B cell (primary cell): ENCODE results near the gene FOXA3. TPM values are rescaled to one million over a fixed set of nuclear protein-coding genes. Genes with fewer than 3 reads are reported as not detected.

Experiments
- ATAC-seq: fragments of 200-7000 bp; cut with Tn5 transposase; one replicate; pipeline ENCODE4 v1.10.0; 2021; ENCODE audit warnings: low read depth, mild to moderate bottlenecking, moderate number of reproducible peaks, moderate library complexity
- CTCF ChIA-PET: fragments of 350-600 bp; sonication (Branson Sonifier 250); formaldehyde crosslinking; loops from one replicate; lab custom pipeline; 2021; ENCODE audit warnings: antibody characterized with exemption, inconsistent platforms; lab: Charles Lee
- POLR2A ChIA-PET: fragments of 350-600 bp; sonication (Branson Sonifier 250); formaldehyde crosslinking; loops from one replicate; lab custom pipeline; 2021; ENCODE audit warnings: antibody characterized with exemption; lab: Charles Lee
- DNase-seq: peaks from one replicate; pipeline ENCODE4 v3.0.0; 2013
- H2AFZ ChIP-seq: 2 replicates; pipeline ENCODE4 v1.6.1; 2012; ENCODE audit warnings: mild to moderate bottlenecking, low read depth, low read length; ENCODE audit not compliant: insufficient read depth, poor library complexity, severe bottlenecking
- H3K27ac ChIP-seq, 2 donors: 1 replicate in 1 of 2; 2 replicates in 1 of 2; pipeline ENCODE4 v1.5.1; 2012 to 2013; ENCODE audit warnings: low read length in 2 of 2, mild to moderate bottlenecking in 2 of 2, moderate library complexity in 1 of 2
- H3K27me3 ChIP-seq, 4 experiments: fragments of 200-600 bp in 1 of 4; sonication (generic) in 1 of 4; replicated peaks in 1 of 4; 1 replicate in 2 of 4; 2 replicates in 2 of 4; pipeline versions ENCODE4 v1.6.1 to v1.7.0; 2013 to 2016; ENCODE audit warnings: low read length in 3 of 4, mild to moderate bottlenecking in 2 of 4, mixed read lengths in 1 of 4, moderate library complexity in 1 of 4; ENCODE audit not compliant: insufficient read depth in 4 of 4, control insufficient read depth in 3 of 4; ENCODE audit errors: control extremely low read depth in 1 of 4
- H3K36me3 ChIP-seq, 2 experiments: replicated peaks in 1 of 2; 1 replicate in 1 of 2; 2 replicates in 1 of 2; pipeline versions ENCODE4 v1.6.1 to v1.7.1; 2013; ENCODE audit warnings: low read length in 1 of 2; ENCODE audit not compliant: insufficient read depth in 2 of 2, control insufficient read depth in 1 of 2; ENCODE audit errors: control extremely low read depth in 1 of 2, extremely low read depth in 1 of 2
- H3K4me1 ChIP-seq, 2 donors: fragments of 200-600 bp in 1 of 2; sonication (generic) in 1 of 2; 1 replicate in 1 of 2; 2 replicates in 1 of 2; pipeline versions ENCODE4 v1.5.1 to v1.6.1; 2013 to 2017; ENCODE audit warnings: low read length in 2 of 2; ENCODE audit not compliant: control insufficient read depth in 2 of 2, insufficient read depth in 2 of 2
- H3K4me2 ChIP-seq: replicated peaks from 2 replicates; pipeline ENCODE3; 2012; ENCODE audit warnings: mild to moderate bottlenecking, low read depth, low read length; ENCODE audit not compliant: poor library complexity, severe bottlenecking
- H3K4me3 ChIP-seq, 5 experiments: fragments of 200-600 bp in 1 of 5; sonication (generic) in 1 of 5; 1 replicate in 3 of 5; 2 replicates in 2 of 5; pipeline versions ENCODE4 v1.5.1 to v1.7.0; 2011 to 2016; ENCODE audit warnings: low read length in 4 of 5, mild to moderate bottlenecking in 4 of 5, low read depth in 2 of 5, control low read depth in 1 of 5, moderate library complexity in 1 of 5; ENCODE audit not compliant: insufficient read depth in 1 of 5; ENCODE audit errors: control extremely low read depth in 1 of 5, extremely low read depth in 1 of 5
- H3K79me2 ChIP-seq: fragments of 200-600 bp; sonication (generic); one replicate; pipeline ENCODE4 v1.6.0; 2016; ENCODE audit warnings: low read length; ENCODE audit not compliant: control insufficient read depth, insufficient read depth
- H3K9ac ChIP-seq: fragments of 200-600 bp; sonication (generic); 2 replicates; pipeline ENCODE4 v1.6.1; 2017; ENCODE audit warnings: mild to moderate bottlenecking, low read length, moderate library complexity
- H3K9me3 ChIP-seq, 3 donors: one replicate each; pipeline versions ENCODE4 v1.6.1 to v1.7.1; 2013; ENCODE audit warnings: low read length in 2 of 3; ENCODE audit not compliant: control insufficient read depth in 2 of 3, insufficient read depth in 1 of 3; ENCODE audit errors: control extremely low read depth in 1 of 3
- H4K20me1 ChIP-seq: 2 replicates; pipeline ENCODE4 v1.6.0; 2012; ENCODE audit warnings: mild to moderate bottlenecking, low read length; ENCODE audit not compliant: insufficient read depth, control insufficient read depth, poor library complexity, severe bottlenecking
- H3K27ac Mint-ChIP-seq: one replicate; pipeline ENCODE4 v1.8.0; 2021; ENCODE audit warnings: mixed read lengths
- H3K27me3 Mint-ChIP-seq: one replicate; pipeline ENCODE4 v1.8.0; 2021; ENCODE audit warnings: mixed read lengths
- H3K4me1 Mint-ChIP-seq: one replicate; pipeline ENCODE4 v1.8.0; 2021; ENCODE audit warnings: mixed read lengths
- H3K4me3 Mint-ChIP-seq: one replicate; pipeline ENCODE4 v1.8.0; 2021; ENCODE audit warnings: mixed read lengths
- H3K9me3 Mint-ChIP-seq: one replicate; pipeline ENCODE4 v1.8.0; 2022; ENCODE audit warnings: mixed read lengths; ENCODE audit not compliant: insufficient read depth
- EZH2 ChIP-seq: IDR thresholded peaks from 2 replicates; pipeline ENCODE4 v1.6.1; 2012; ENCODE audit warnings: borderline replicate concordance, low read depth, mild to moderate bottlenecking, moderate library complexity, low read length; ENCODE audit not compliant: insufficient read depth, poor library complexity, severe bottlenecking
- WGBS: methylation state at CpG from one replicate; pipeline ENCODE4 v1.1.5; 2013; ENCODE audit warnings: missing lambda C conversion rate; ENCODE audit not compliant: insufficient coverage; 5-methylcytosine and 5-hydroxymethylcytosine counted together
- intact Hi-C: fragments of 100-400 bp; cut with micrococcal nuclease; formaldehyde crosslinking; loops from one replicate; pipeline ENCODE4 v1.10.0; 2022
- polyA plus RNA-seq: library from polyadenylated mRNA; depleted of rRNA; stranded (reverse); fragments of >200 nt; gene quantifications from 2 replicates; pipeline ENCODE4 v1.2.3, GENCODE V29; 2012
- total RNA-seq, 2 donors: library from RNA; stranded (reverse); fragments of 120-200 nt in 1 of 2; gene quantifications; 1 replicate in 1 of 2; 2 replicates in 1 of 2; pipeline versions ENCODE4 v1.2.3 to v1.2.4, GENCODE V29; 2013 to 2022
- TF ChIP-seq, protein P1 (sequence below): fragments of 200-600 bp; IDR thresholded peaks from one replicate; pipeline ENCODE4 v1.8.0; 2022; ENCODE audit warnings: antibody characterized with exemption, mild to moderate bottlenecking

The FOXA3 gene
- total and polyA plus RNA-seq, 2 donors (not counting 1 experiment from before 2014, with no cell fraction given) = not detected

- H3K9ac ChIP-seq = no peak overlapping the region
- no peak overlapping the region for H3K27ac ChIP-seq
- WGBS = 95% methylated on average over 25 of the region's 26 CpGs
- H3K9me3 ChIP-seq = no peaks in the 10 kb centered on the region
- TF ChIP-seq, protein P1, sequence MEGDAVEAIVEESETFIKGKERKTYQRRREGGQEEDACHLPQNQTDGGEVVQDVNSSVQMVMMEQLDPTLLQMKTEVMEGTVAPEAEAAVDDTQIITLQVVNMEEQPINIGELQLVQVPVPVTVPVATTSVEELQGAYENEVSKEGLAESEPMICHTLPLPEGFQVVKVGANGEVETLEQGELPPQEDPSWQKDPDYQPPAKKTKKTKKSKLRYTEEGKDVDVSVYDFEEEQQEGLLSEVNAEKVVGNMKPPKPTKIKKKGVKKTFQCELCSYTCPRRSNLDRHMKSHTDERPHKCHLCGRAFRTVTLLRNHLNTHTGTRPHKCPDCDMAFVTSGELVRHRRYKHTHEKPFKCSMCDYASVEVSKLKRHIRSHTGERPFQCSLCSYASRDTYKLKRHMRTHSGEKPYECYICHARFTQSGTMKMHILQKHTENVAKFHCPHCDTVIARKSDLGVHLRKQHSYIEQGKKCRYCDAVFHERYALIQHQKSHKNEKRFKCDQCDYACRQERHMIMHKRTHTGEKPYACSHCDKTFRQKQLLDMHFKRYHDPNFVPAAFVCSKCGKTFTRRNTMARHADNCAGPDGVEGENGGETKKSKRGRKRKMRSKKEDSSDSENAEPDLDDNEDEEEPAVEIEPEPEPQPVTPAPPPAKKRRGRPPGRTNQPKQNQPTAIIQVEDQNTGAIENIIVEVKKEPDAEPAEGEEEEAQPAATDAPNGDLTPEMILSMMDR = no peak
- TF ChIP-seq EZH2 = no peak
- H3K27me3 ChIP-seq = no peaks in the 10 kb centered on the region
- no peak overlapping the region for H2AFZ ChIP-seq
- Mint-ChIP-seq H3K27ac (no peak overlapping the region), H3K4me1 (no peaks in the 10 kb centered on the region), H3K4me3 (no peak overlapping the region), H3K27me3 (no peaks in the 10 kb centered on the region), H3K9me3 (no peaks in the 10 kb centered on the region)
- DNase-seq (no peak), ATAC-seq (no peak)
- no peaks in the 10 kb centered on the region for H3K4me1 ChIP-seq
- no peaks in the 10 kb centered on the region for H3K79me2 ChIP-seq
- H3K4me3 ChIP-seq = no peak overlapping the region
- POLR2A ChIA-PET = no interaction called here
- CTCF ChIA-PET = interaction anchor here (1.9 kb wide), 1 partner anchor 38 kb away, joined by 3 read pairs; the partner anchor contains the start of gene SYMPK
- no peaks in the 10 kb centered on the region for H4K20me1 ChIP-seq
- peaks cover 2 to 72% of the 10 kb centered on the region in 2 experiments for H3K36me3 ChIP-seq
- no peak overlapping the region for H3K4me2 ChIP-seq
- intact Hi-C loops = no loop called here
These were observed 39.4 kb upstream of the FOXA3 start for GRCh38 chr19:45824531-45825262.

DNA sequence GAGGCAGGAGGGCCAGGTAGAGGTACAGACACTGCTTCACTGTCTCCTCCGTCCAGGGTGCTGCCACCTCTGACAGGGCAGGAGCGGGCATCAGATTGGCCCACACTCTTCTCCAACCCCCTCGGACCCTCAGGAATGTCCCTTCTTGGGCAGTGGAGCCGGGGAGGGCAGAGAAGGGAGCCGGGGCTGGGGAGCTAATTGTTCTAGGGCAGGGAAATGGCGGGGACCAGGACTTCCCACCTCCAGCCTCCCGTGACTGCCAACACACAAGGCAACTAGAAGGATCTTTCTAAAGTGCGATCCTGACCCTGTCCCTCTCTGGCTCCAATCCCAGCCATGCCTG is 38.9 kb upstream of the FOXA3 start:
- POLR2A ChIA-PET = no interaction called here
- Mint-ChIP-seq H3K9me3 (no peaks in the 10 kb centered on the region), H3K4me1 (no peaks in the 10 kb centered on the region), H3K27ac (no peak overlapping the region), H3K27me3 (no peaks in the 10 kb centered on the region), H3K4me3 (no peak overlapping the region)
- CTCF ChIA-PET = interaction anchor here (0.5 to 1.9 kb wide), 2 partner anchors 38 to 1494 kb away, joined by 3 to 4 read pairs; partner anchors contain the start of gene SYMPK
- no peak for ATAC-seq
- H4K20me1 ChIP-seq = no peaks in the 10 kb centered on the region
- H3K9me3 ChIP-seq = no peaks in the 10 kb centered on the region
- H3K36me3 ChIP-seq = peaks cover 2 to 73% of the 10 kb centered on the region in 2 experiments
- no peak overlapping the region for H3K9ac ChIP-seq
- H3K4me1 ChIP-seq = no peaks in the 10 kb centered on the region
- H3K4me3 ChIP-seq = no peak overlapping the region
- TF ChIP-seq EZH2 = no peak
- TF ChIP-seq, protein P1 = no peak
- H3K4me2 ChIP-seq = no peak overlapping the region
- no peaks in the 10 kb centered on the region for H3K27me3 ChIP-seq
- intact Hi-C loops = no loop called here
- H2AFZ ChIP-seq = no peak overlapping the region
- no peak overlapping the region for H3K27ac ChIP-seq
- no peaks in the 10 kb centered on the region for H3K79me2 ChIP-seq
- DNase-seq = no peak
- WGBS = 100% methylated on average over 1 of the region's 8 CpGs
